ENCODE results near the gene TMEM106A. TPM values are rescaled to one million over a fixed set of nuclear protein-coding genes. Genes with fewer than 3 reads are reported as not detected.
"Not testable (repeated sequence)": the region's sequence is repeated elsewhere in the genome, so short reads cannot be mapped to it uniquely, and the experiment has no call there.

TMEM106A gene
- polyA plus RNA-seq, 2 donors, result 0.49 to 2.3 TPM

DNA sequence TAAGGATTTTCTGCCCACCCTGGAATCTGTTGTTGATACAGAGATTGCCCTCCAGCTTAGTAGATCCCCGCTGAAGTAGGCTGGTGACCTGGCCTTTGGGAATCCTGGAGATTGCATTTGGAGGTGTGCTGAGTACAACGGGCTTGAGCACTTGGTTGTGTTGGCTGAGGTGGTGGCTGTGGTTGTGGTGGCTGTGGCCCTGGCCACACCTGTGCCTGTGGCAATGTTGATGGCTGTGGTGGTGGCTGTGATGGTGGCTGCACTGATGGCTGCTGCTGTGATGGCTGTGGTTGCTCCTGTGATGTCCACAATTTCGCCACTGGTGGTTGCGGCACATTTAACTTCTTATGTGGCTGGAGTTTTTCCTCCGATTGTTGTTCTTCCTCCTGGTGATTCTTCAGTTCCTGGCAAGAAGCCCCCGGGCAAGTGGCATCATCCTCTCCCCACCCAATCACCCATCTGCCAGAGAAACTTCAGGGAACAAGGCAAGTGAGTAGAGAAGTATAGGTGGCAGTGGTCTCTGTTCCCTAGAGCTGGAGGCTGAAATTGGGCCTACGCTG, 12.6 kb downstream of the TMEM106A start:
- H3K4me1 ChIP-seq (ENCODE audit: control insufficient read depth in 2 of 2, insufficient read depth in 2 of 2, low read length in 1 of 2), result no peaks in the 10 kb centered on the region
- H3K9me3 ChIP-seq (ENCODE audit: control insufficient read depth in 2 of 2, insufficient read depth in 1 of 2, low read depth in 1 of 2, low read length in 1 of 2), result no peaks in the 10 kb centered on the region
- H3K4me3 ChIP-seq (ENCODE audit: low read depth in 1 of 2, low read length in 2 of 2), result no peak overlapping the region
- no peaks in the 10 kb centered on the region for H3K27me3 ChIP-seq (ENCODE audit: control insufficient read depth in 1 of 2, insufficient read depth in 2 of 2, low read length in 2 of 2)
- no peak overlapping the region for H3K27ac ChIP-seq (ENCODE audit: low read depth in 2 of 2, low read length in 1 of 2)
- WGBS, 2 donors, result 84 to 93% methylated on average over 7 of the region's 7 CpGs
- H3K36me3 ChIP-seq (ENCODE audit: control insufficient read depth in 2 of 2, insufficient read depth in 2 of 2, low read length in 1 of 2), result no peaks in the 10 kb centered on the region

- Histone ChIP-seq H3K4me1 (ENCODE audit: control insufficient read depth in 2 of 2, insufficient read depth in 2 of 2, low read length in 1 of 2) (no peaks in the 10 kb centered on the region), H3K27me3 (ENCODE audit: control insufficient read depth in 1 of 2, insufficient read depth in 2 of 2, low read length in 2 of 2) (no peaks in the 10 kb centered on the region), H3K36me3 (ENCODE audit: control insufficient read depth in 2 of 2, insufficient read depth in 2 of 2, low read length in 1 of 2) (no peaks in the 10 kb centered on the region), H3K4me3 (ENCODE audit: low read depth in 1 of 2, low read length in 2 of 2) (no peak overlapping the region), H3K27ac (ENCODE audit: low read depth in 2 of 2, low read length in 1 of 2) (no peak overlapping the region), H3K9me3 (ENCODE audit: control insufficient read depth in 2 of 2, insufficient read depth in 1 of 2, low read depth in 1 of 2, low read length in 1 of 2) (no peaks in the 10 kb centered on the region)
- 89 to 95% methylated on average over 7 of the region's 7 CpGs for WGBS, 2 donors
These were observed 14.7 kb downstream of the TMEM106A start for GRCh38 chr17:43226393-43226792.

- H3K4me1 ChIP-seq (ENCODE audit: control insufficient read depth in 2 of 2, insufficient read depth in 2 of 2, low read length in 1 of 2); H3K36me3 ChIP-seq (ENCODE audit: control insufficient read depth in 2 of 2, insufficient read depth in 2 of 2, low read length in 1 of 2); H3K4me3 ChIP-seq (ENCODE audit: low read depth in 1 of 2, low read length in 2 of 2); H3K27me3 ChIP-seq (ENCODE audit: control insufficient read depth in 1 of 2, insufficient read depth in 2 of 2, low read length in 2 of 2); H3K9me3 ChIP-seq (ENCODE audit: control insufficient read depth in 2 of 2, insufficient read depth in 1 of 2, low read depth in 1 of 2, low read length in 1 of 2); H3K27ac ChIP-seq (ENCODE audit: low read depth in 2 of 2, low read length in 1 of 2): not testable (repeated sequence)
- WGBS, 2 donors, result no CpG with 5 or more reads among the region's 7 CpGs
These were observed 16.5 kb downstream of the TMEM106A start, which contains the start of gene CCDC200 for GRCh38 chr17:43228020-43228782. Gene CCDC200 (minus strand): TSS chr17:43228623. CDS start chr17:43228554, 69 bp downstream.

GRCh38 chr17:43231205-43232020, 19.7 kb downstream of the TMEM106A start:
- H3K36me3 ChIP-seq (ENCODE audit: control insufficient read depth in 2 of 2, insufficient read depth in 2 of 2, low read length in 1 of 2); H3K4me1 ChIP-seq (ENCODE audit: control insufficient read depth in 2 of 2, insufficient read depth in 2 of 2, low read length in 1 of 2); H3K27ac ChIP-seq (ENCODE audit: low read depth in 2 of 2, low read length in 1 of 2); H3K9me3 ChIP-seq (ENCODE audit: control insufficient read depth in 2 of 2, insufficient read depth in 1 of 2, low read depth in 1 of 2, low read length in 1 of 2); H3K27me3 ChIP-seq (ENCODE audit: control insufficient read depth in 1 of 2, insufficient read depth in 2 of 2, low read length in 2 of 2): not testable (repeated sequence)
- WGBS, 2 donors, result 59 to 61% methylated on average over 16 to 18 of the region's 40 CpGs
- peak overlapping the region in 1 of 2 donors; percentile 2 for H3K4me3 ChIP-seq (ENCODE audit: low read depth in 1 of 2, low read length in 2 of 2)

DNA sequence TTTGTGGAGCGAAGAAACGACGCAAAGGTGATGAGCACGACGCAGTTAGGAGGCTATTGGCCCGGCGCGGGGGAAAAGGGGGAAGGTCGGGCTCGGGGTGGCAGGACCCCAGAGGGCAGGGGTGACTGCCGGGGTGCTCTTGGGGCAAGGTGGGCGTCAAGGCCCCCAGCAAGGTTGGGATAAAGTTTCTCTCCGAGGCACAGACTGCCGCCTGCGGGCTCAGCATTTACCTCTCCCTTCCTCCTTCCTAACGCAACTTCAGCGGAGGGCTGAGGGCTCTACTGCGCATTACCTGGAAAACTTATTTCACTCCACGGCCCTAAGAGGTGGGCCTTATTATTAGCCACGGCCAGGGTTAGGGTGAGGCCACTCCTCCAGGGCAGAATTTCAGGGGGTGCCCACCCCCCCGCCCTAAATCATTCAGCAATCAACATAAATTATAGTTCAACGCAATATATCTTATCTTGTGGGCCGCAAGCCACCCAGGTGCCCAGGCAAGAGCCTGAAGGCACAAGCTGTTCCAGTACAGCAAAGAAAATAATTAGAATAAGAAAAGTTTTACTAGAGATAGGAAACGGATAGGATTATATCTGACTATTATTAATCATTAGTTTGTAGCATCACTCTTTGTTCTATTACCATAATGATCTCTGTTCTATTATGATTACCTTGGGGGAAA, 20.5 kb downstream of the TMEM106A start:
- not testable (repeated sequence) for H3K27ac ChIP-seq (ENCODE audit: low read depth in 2 of 2, low read length in 1 of 2); H3K9me3 ChIP-seq (ENCODE audit: control insufficient read depth in 2 of 2, insufficient read depth in 1 of 2, low read depth in 1 of 2, low read length in 1 of 2); H3K4me1 ChIP-seq (ENCODE audit: control insufficient read depth in 2 of 2, insufficient read depth in 2 of 2, low read length in 1 of 2); H3K27me3 ChIP-seq (ENCODE audit: control insufficient read depth in 1 of 2, insufficient read depth in 2 of 2, low read length in 2 of 2); H3K36me3 ChIP-seq (ENCODE audit: control insufficient read depth in 2 of 2, insufficient read depth in 2 of 2, low read length in 1 of 2)
- H3K4me3 ChIP-seq (ENCODE audit: low read depth in 1 of 2, low read length in 2 of 2), result peak overlapping the region in 1 of 2 donors; percentile 2
- 65 to 70% methylated on average over 12 to 16 of the region's 24 CpGs for WGBS, 2 donors

DNA sequence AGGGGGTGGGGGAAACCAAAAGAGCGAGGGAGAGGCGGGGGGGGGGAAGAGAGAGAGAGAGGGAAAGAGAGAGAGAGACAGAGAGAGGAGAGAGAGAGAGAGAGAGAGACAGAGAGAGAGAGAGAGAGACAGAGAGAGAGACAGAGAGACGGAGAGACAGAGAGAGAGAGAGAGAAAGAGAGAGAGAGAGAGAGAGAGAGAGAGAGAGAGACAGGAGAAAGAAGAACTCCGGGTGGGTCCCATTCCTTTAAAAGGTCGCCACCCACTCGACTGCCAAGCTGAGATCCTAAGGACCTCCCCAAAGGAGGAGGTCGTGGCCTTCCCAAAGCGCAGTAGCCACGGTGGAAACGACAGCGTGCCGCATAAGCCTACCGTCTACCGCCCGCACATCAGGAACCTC, 21.6 kb downstream of the TMEM106A start:
- not testable (repeated sequence) for H3K4me1 ChIP-seq (ENCODE audit: control insufficient read depth in 2 of 2, insufficient read depth in 2 of 2, low read length in 1 of 2); H3K36me3 ChIP-seq (ENCODE audit: control insufficient read depth in 2 of 2, insufficient read depth in 2 of 2, low read length in 1 of 2); H3K4me3 ChIP-seq (ENCODE audit: low read depth in 1 of 2, low read length in 2 of 2); H3K27ac ChIP-seq (ENCODE audit: low read depth in 2 of 2, low read length in 1 of 2); H3K9me3 ChIP-seq (ENCODE audit: control insufficient read depth in 2 of 2, insufficient read depth in 1 of 2, low read depth in 1 of 2, low read length in 1 of 2); H3K27me3 ChIP-seq (ENCODE audit: control insufficient read depth in 1 of 2, insufficient read depth in 2 of 2, low read length in 2 of 2)
- 0% methylated on average over 2 of the region's 15 CpGs; no CpG with 5 or more reads in 1 of the 2 donors for WGBS, 2 donors

DNA sequence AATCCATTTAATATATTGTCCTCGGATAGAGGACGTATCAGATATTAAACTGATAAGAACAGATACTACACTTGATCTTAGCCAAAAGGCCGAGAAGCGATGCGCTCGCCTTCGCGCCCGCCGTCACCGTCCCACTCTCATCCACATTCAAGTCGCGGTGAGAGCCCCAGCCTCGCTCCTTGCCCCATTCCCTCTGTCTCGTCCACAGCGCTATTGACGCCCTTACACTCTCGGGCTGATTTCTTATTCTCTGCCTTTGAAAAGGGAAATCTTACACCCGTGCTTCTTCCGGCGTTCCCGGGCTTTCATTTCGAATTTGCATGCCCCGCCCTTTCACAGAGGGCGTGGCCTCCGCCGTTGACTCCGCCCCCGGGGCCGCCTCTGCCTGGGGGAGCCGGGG, 22.2 kb downstream of the TMEM106A start, which contains the start of gene RNU2-1:
Gene RNU2-1 (minus strand): TSS at position 101 of the 400 bp plus-strand sequence.
- H3K4me3 ChIP-seq (ENCODE audit: low read depth in 1 of 2, low read length in 2 of 2); H3K9me3 ChIP-seq (ENCODE audit: control insufficient read depth in 2 of 2, insufficient read depth in 1 of 2, low read depth in 1 of 2, low read length in 1 of 2); H3K27ac ChIP-seq (ENCODE audit: low read depth in 2 of 2, low read length in 1 of 2); H3K36me3 ChIP-seq (ENCODE audit: control insufficient read depth in 2 of 2, insufficient read depth in 2 of 2, low read length in 1 of 2); H3K4me1 ChIP-seq (ENCODE audit: control insufficient read depth in 2 of 2, insufficient read depth in 2 of 2, low read length in 1 of 2); H3K27me3 ChIP-seq (ENCODE audit: control insufficient read depth in 1 of 2, insufficient read depth in 2 of 2, low read length in 2 of 2): not testable (repeated sequence)
- no CpG with 5 or more reads among the region's 31 CpGs for WGBS, 2 donors

DNA sequence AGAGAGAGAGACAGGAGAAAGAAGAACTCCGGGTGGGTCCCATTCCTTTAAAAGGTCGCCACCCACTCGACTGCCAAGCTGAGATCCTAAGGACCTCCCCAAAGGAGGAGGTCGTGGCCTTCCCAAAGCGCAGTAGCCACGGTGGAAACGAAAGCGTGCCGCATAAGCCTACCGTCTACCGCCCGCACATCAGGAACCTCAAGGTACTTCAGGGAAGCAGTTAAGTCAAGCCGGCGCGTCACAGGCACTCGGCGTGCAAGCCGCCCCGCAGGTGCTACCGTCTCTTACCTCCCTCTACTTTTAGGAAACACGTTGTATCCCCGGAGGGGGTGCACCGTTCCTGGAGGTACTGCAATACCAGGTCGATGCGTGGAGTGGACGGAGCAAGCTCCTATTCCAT, 27.9 kb downstream of the TMEM106A start:
- 0% methylated on average over 1 of the region's 26 CpGs; no CpG with 5 or more reads in 1 of the 2 donors for WGBS, 2 donors
- H3K27me3 ChIP-seq (ENCODE audit: control insufficient read depth in 1 of 2, insufficient read depth in 2 of 2, low read length in 2 of 2); H3K4me1 ChIP-seq (ENCODE audit: control insufficient read depth in 2 of 2, insufficient read depth in 2 of 2, low read length in 1 of 2); H3K9me3 ChIP-seq (ENCODE audit: control insufficient read depth in 2 of 2, insufficient read depth in 1 of 2, low read depth in 1 of 2, low read length in 1 of 2); H3K4me3 ChIP-seq (ENCODE audit: low read depth in 1 of 2, low read length in 2 of 2); H3K27ac ChIP-seq (ENCODE audit: low read depth in 2 of 2, low read length in 1 of 2); H3K36me3 ChIP-seq (ENCODE audit: control insufficient read depth in 2 of 2, insufficient read depth in 2 of 2, low read length in 1 of 2): not testable (repeated sequence)

DNA sequence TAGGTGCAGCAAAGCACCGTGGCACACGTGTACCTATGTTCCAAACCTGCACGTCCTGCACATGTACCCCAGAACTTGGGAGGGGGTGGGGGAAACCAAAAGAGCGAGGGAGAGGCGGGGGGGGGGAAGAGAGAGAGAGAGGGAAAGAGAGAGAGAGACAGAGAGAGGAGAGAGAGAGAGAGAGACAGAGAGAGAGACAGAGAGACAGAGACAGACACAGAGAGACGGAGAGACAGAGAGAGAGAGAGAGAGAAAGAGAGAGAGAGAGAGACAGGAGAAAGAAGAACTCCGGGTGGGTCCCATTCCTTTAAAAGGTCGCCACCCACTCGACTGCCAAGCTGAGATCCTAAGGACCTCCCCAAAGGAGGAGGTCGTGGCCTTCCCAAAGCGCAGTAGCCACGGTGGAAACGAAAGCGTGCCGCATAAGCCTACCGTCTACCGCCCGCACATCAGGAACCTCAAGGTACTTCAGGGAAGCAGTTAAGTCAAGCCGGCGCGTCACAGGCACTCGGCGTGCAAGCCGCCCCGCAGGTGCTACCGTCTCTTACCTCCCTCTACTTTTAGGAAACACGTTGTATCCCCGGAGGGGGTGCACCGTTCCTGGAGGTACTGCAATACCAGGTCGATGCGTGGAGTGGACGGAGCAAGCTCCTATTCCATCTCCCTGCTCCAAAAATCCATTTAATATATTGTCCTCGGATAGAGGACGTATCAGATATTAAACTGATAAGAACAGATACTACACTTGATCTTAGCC, 29.1 kb downstream of the TMEM106A start:
- H3K27me3 ChIP-seq (ENCODE audit: control insufficient read depth in 1 of 2, insufficient read depth in 2 of 2, low read length in 2 of 2); H3K4me1 ChIP-seq (ENCODE audit: control insufficient read depth in 2 of 2, insufficient read depth in 2 of 2, low read length in 1 of 2); H3K36me3 ChIP-seq (ENCODE audit: control insufficient read depth in 2 of 2, insufficient read depth in 2 of 2, low read length in 1 of 2); H3K4me3 ChIP-seq (ENCODE audit: low read depth in 1 of 2, low read length in 2 of 2); H3K27ac ChIP-seq (ENCODE audit: low read depth in 2 of 2, low read length in 1 of 2); H3K9me3 ChIP-seq (ENCODE audit: control insufficient read depth in 2 of 2, insufficient read depth in 1 of 2, low read depth in 1 of 2, low read length in 1 of 2): not testable (repeated sequence)
- no CpG with 5 or more reads among the region's 34 CpGs for WGBS, 2 donors
